IMR-90 (cell line): ENCODE measurements around the gene MED22.

Experiments used
- BHLHE40 ChIP-seq: fragments of 150-350 bp; IDR thresholded peaks from 2 replicates; pipeline ENCODE4 v1.6.1; 2016; ENCODE audit warnings: mild to moderate bottlenecking, low read depth, low read length
- CHD1 ChIP-seq: IDR thresholded peaks from 2 replicates; pipeline ENCODE4 v1.6.1; 2012; ENCODE audit warnings: low read depth, low read length, improper control_type of control experiment
- CTCF ChIP-seq: conservative IDR thresholded peaks from 2 replicates; pipeline ENCODE4 v1.5.1; 2012; ENCODE audit warnings: mild to moderate bottlenecking, low read depth, low read length, improper control_type of control experiment
- MAFK ChIP-seq: IDR thresholded peaks from 2 replicates; pipeline ENCODE4 v1.6.1; 2012; ENCODE audit warnings: low read depth, low read length, improper control_type of control experiment
- MAZ ChIP-seq: IDR thresholded peaks from 2 replicates; pipeline ENCODE4 v1.6.1; 2012; ENCODE audit warnings: low read depth, mild to moderate bottlenecking, low read length, improper control_type of control experiment, moderate library complexity, borderline replicate concordance
- NFE2L2 ChIP-seq: fragments of 150-350 bp; IDR thresholded peaks from 2 replicates; pipeline ENCODE4 v1.6.1; 2016; ENCODE audit warnings: low read depth, mild to moderate bottlenecking, low read length
- POLR2A ChIP-seq: IDR thresholded peaks from 2 replicates; pipeline ENCODE4 v1.6.1; 2012; ENCODE audit warnings: mild to moderate bottlenecking, low read depth, low read length
- RAD21 ChIP-seq: IDR thresholded peaks from 2 replicates; pipeline ENCODE4 v1.6.1; 2012; ENCODE audit warnings: low read length, improper control_type of control experiment
- RCOR1 ChIP-seq: IDR thresholded peaks from 2 replicates; pipeline ENCODE4 v1.6.1; 2012; ENCODE audit warnings: mild to moderate bottlenecking, low read length, improper control_type of control experiment; ENCODE audit not compliant: insufficient replicate concordance
- RFX5 ChIP-seq: IDR thresholded peaks from 2 replicates; pipeline ENCODE4 v1.8.0; 2012; ENCODE audit warnings: low read depth, mild to moderate bottlenecking, low read length, moderate library complexity

- TF ChIP-seq BHLHE40 (no peak), CTCF (no peak), MAFK (no peak), POLR2A (no peak), RCOR1 (no peak), RAD21 (no peak), MAZ (no peak), NFE2L2 (no peak), CHD1 (no peak), RFX5 (no peak)
Measured at GRCh38 chr9:133390713-133391112, 42.8 kb upstream of the MED22 start.
